Neutrophil (primary cell): Measurements from ENCODE around the gene ATP10D.
"Not testable (repeated sequence)": the region's sequence is repeated elsewhere in the genome, so short reads cannot be mapped to it uniquely, and the experiment has no call there.

Experiments used
- H3K27ac ChIP-seq: fragments of 200-600 bp; sonication (generic); 2 replicates; pipeline ENCODE4 v1.5.1; 2016; ENCODE audit warnings: mild to moderate bottlenecking, moderate library complexity
- H3K27me3 ChIP-seq: fragments of 200-600 bp; sonication (generic); 2 replicates; pipeline ENCODE4 v1.6.0; 2016; ENCODE audit warnings: mild to moderate bottlenecking
- H3K36me3 ChIP-seq: fragments of 200-600 bp; sonication (generic); 2 replicates; pipeline ENCODE4 v1.5.1; 2017
- H3K4me1 ChIP-seq, 2 experiments: fragments of 200-600 bp in 1 of 2; sonication (generic) in 1 of 2; 1 replicate in 1 of 2; 2 replicates in 1 of 2; pipeline versions ENCODE4 v1.5.1 to v1.6.1; 2013 to 2016; ENCODE audit warnings: low read depth in 1 of 2, low read length in 1 of 2, mild to moderate bottlenecking in 1 of 2, moderate library complexity in 1 of 2; ENCODE audit not compliant: control insufficient read depth in 1 of 2, insufficient read depth in 1 of 2
- H3K4me3 ChIP-seq, 2 experiments: fragments of 200-600 bp in 1 of 2; sonication (generic) in 1 of 2; 1 replicate in 1 of 2; 2 replicates in 1 of 2; pipeline ENCODE4 v1.5.1; 2013 to 2016; ENCODE audit warnings: low read depth in 1 of 2, low read length in 1 of 2, mild to moderate bottlenecking in 1 of 2, moderate library complexity in 1 of 2
- H3K9me3 ChIP-seq: fragments of 200-600 bp; sonication (generic); 2 replicates; pipeline ENCODE4 v1.5.1; 2016
- TF ChIP-seq, protein P1 (sequence below): fragments of 200-600 bp; sonication (generic); IDR thresholded peaks from 2 replicates; pipeline ENCODE4 v1.5.1; 2016; ENCODE audit warnings: antibody characterized with exemption

The ATP10D gene

GRCh38 chr4:47550899-47551548 is 65.9 kb downstream of the ATP10D start:
- no peaks in the 10 kb centered on the region for H3K9me3 ChIP-seq
- H3K27me3 ChIP-seq, result no peaks in the 10 kb centered on the region
- no peaks in the 10 kb centered on the region for H3K4me1 ChIP-seq
- no peak overlapping the region for H3K27ac ChIP-seq
- no peak overlapping the region for H3K4me3 ChIP-seq
- TF ChIP-seq, protein P1, sequence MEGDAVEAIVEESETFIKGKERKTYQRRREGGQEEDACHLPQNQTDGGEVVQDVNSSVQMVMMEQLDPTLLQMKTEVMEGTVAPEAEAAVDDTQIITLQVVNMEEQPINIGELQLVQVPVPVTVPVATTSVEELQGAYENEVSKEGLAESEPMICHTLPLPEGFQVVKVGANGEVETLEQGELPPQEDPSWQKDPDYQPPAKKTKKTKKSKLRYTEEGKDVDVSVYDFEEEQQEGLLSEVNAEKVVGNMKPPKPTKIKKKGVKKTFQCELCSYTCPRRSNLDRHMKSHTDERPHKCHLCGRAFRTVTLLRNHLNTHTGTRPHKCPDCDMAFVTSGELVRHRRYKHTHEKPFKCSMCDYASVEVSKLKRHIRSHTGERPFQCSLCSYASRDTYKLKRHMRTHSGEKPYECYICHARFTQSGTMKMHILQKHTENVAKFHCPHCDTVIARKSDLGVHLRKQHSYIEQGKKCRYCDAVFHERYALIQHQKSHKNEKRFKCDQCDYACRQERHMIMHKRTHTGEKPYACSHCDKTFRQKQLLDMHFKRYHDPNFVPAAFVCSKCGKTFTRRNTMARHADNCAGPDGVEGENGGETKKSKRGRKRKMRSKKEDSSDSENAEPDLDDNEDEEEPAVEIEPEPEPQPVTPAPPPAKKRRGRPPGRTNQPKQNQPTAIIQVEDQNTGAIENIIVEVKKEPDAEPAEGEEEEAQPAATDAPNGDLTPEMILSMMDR, result no peak
- no peaks in the 10 kb centered on the region for H3K36me3 ChIP-seq

DNA sequence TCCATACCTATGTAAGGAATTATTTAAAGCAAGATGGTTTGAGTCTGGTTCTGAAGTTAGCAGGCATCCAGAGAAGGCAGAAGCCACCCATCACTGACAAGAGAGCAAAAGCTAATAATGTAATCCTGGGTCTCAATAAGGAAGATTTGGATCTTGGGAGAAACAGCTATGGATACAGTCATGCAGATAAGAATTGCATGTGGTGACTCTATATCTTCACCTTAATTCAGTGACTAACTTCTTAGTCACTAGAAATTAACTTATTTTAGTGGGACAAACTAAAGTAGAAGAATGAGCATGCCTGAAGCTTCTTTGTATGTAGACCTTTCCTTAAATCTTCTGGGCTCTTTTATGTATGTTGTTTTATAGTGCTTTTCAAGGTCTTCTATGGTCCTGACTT is 66.6 kb downstream of the ATP10D start:
- TF ChIP-seq, protein P1, result no peak
- Histone ChIP-seq H3K36me3 (no peaks in the 10 kb centered on the region), H3K4me1 (no peaks in the 10 kb centered on the region), H3K27ac (no peak overlapping the region), H3K27me3 (no peaks in the 10 kb centered on the region), H3K9me3 (no peaks in the 10 kb centered on the region), H3K4me3 (no peak overlapping the region)

DNA sequence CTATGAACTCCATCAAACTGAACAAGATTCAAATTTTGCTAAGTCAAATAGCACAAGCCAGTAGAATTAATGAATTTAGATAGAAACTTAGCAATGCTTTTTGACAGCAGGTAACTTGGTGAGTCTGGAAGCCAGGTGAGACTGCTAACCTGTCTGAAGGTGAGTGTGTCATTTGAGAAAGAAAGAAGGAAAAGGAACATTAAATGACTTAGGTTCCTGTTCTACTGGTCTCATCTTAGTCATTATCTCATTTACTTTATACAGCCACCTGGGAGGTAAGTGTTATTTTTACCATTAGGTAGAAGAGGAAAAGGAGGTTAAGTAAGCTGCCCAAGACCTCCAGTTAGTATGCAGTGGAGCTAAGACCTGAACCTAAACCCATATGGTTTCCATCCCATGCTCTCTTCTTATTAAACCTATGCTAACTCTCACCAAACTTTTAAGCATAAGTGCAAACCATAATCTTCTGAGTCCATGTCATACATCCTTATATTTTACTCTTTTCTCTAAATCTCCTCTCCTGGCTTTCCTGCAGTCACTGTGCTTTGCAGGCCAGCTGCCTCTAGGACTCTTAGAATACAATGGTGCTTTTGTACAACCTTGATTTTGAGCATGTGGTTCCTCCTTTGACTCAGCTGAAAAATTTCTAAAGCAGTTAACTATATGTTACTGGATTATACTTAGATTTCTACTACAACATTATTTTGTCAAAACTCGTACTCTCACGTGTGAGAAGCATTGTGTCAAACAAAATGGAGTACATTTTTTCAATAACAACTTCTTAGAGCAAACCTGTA is 68.5 kb downstream of the ATP10D start:
- Histone ChIP-seq H3K4me3 (no peak overlapping the region), H3K27ac (no peak overlapping the region), H3K9me3 (no peaks in the 10 kb centered on the region), H3K27me3 (no peaks in the 10 kb centered on the region), H3K36me3 (peaks cover 5% of the 10 kb centered on the region), H3K4me1 (no peaks in the 10 kb centered on the region)
- TF ChIP-seq, protein P1, result no peak

GRCh38 chr4:47555920-47556319 is 70.8 kb downstream of the ATP10D start:
- H3K36me3 ChIP-seq, H3K27ac ChIP-seq, H3K27me3 ChIP-seq, H3K9me3 ChIP-seq, H3K4me3 ChIP-seq, H3K4me1 ChIP-seq: not testable (repeated sequence)

DNA sequence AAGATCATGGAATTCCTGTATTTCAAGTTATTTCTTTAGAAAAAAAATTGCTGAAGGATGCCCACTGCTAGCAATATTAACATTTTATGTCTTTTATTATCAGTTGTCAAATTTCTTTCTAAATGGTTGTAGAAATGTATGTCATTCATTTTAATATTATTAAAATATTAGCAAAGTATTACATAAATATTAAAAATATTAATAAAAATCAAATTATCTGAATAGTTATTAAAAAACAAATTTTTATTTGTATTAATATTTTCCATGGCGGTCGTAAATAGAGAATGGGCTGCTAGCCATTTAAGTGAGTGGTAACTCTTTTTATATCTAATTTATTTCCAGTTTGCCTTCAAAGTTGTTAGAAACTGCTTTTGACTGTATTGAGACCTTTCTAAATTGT is 72.2 kb downstream of the ATP10D start:
- TF ChIP-seq, protein P1, result no peak
- Histone ChIP-seq H3K36me3 (peaks cover 5% of the 10 kb centered on the region), H3K9me3 (no peaks in the 10 kb centered on the region), H3K27ac (no peak overlapping the region), H3K27me3 (no peaks in the 10 kb centered on the region), H3K4me1 (no peaks in the 10 kb centered on the region), H3K4me3 (no peak overlapping the region)

DNA sequence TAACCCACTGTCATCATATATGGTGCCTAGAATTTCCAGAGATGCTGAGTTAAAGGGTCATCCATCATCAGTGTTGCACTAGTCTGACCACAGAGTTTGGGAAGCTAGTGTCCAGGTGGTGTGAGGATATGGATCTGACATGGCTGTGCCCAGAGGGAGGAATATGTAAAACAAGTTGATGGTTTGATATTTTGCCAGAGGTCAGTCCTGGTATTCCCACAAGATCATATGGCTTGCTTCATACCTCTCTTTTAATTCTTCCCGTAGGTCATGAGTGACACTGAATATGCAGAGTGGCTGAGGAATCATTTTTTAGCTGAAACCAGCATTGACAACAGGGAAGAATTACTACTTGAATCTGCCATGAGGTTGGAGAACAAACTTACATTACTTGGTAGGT is 75.6 kb downstream of the ATP10D start:
- no peaks in the 10 kb centered on the region for H3K27me3 ChIP-seq
- H3K36me3 ChIP-seq, result peaks cover 9% of the 10 kb centered on the region
- TF ChIP-seq, protein P1, result no peak
- H3K4me1 ChIP-seq, result no peaks in the 10 kb centered on the region
- H3K9me3 ChIP-seq, result no peaks in the 10 kb centered on the region
- no peak overlapping the region for H3K4me3 ChIP-seq
- H3K27ac ChIP-seq, result no peak overlapping the region
